ENCODE data around the gene CDC20.
A peak's percentile ranks its signal among the peaks of the same experiment; 100 is the strongest.

CDC20 gene

GRCh38 chr1:43358746-43359693 lies at the start of gene CDC20:
Gene CDC20, plus strand, starts transcription at chr1:43358981. Its CDS starts 235 bp downstream, at chr1:43359216.
- peak; percentile 99 to 100 (median 99) for DNase-seq (ENCODE audit: low read depth in 3 of 3)

GRCh38 chr1:43309405-43310025 lies 49.3 kb upstream of the CDC20 start:
- DNase-seq (ENCODE audit: low read depth in 3 of 3), result no peak

- no peak for DNase-seq (ENCODE audit: low read depth in 3 of 3)
Measured at GRCh38 chr1:43311521-43311920, 47.3 kb upstream of the CDC20 start.

GRCh38 chr1:43312212-43312623 lies 46.6 kb upstream of the CDC20 start:
- DNase-seq (ENCODE audit: low read depth in 3 of 3), result no peak

GRCh38 chr1:43312663-43313515 lies 45.9 kb upstream of the CDC20 start:
- DNase-seq (ENCODE audit: low read depth in 3 of 3), result no peak

- no peak for DNase-seq (ENCODE audit: low read depth in 3 of 3)
Measured at GRCh38 chr1:43313771-43314170, 45.0 kb upstream of the CDC20 start.

- DNase-seq (ENCODE audit: low read depth in 3 of 3), result no peak
Measured at GRCh38 chr1:43314233-43314632, 44.5 kb upstream of the CDC20 start.

- no peak for DNase-seq (ENCODE audit: low read depth in 3 of 3)
Measured at GRCh38 chr1:43315481-43315880, 43.3 kb upstream of the CDC20 start.

GRCh38 chr1:43315963-43316737 lies 42.6 kb upstream of the CDC20 start:
- DNase-seq (ENCODE audit: low read depth in 3 of 3), result no peak

- DNase-seq (ENCODE audit: low read depth in 3 of 3), result no peak
Measured at GRCh38 chr1:43316738-43317520, 41.9 kb upstream of the CDC20 start.

GRCh38 chr1:43317817-43318471 lies 40.8 kb upstream of the CDC20 start:
- no peak for DNase-seq (ENCODE audit: low read depth in 3 of 3)

- no peak for DNase-seq (ENCODE audit: low read depth in 3 of 3)
Measured at GRCh38 chr1:43318831-43319230, 40.0 kb upstream of the CDC20 start.

GRCh38 chr1:43319288-43319687 lies 39.5 kb upstream of the CDC20 start:
- DNase-seq (ENCODE audit: low read depth in 3 of 3), result no peak

GRCh38 chr1:43319766-43320165 lies 39.0 kb upstream of the CDC20 start:
- no peak for DNase-seq (ENCODE audit: low read depth in 3 of 3)

GRCh38 chr1:43321331-43321891 lies 37.4 kb upstream of the CDC20 start:
- DNase-seq (ENCODE audit: low read depth in 3 of 3), result no peak

GRCh38 chr1:43322506-43322905 lies 36.3 kb upstream of the CDC20 start:
- no peak for DNase-seq (ENCODE audit: low read depth in 3 of 3)

- no peak for DNase-seq (ENCODE audit: low read depth in 3 of 3)
Measured at GRCh38 chr1:43324810-43325209, 34.0 kb upstream of the CDC20 start.

GRCh38 chr1:43325381-43325780 lies 33.4 kb upstream of the CDC20 start:
- DNase-seq (ENCODE audit: low read depth in 3 of 3), result no peak

- DNase-seq (ENCODE audit: low read depth in 3 of 3), result no peak
Measured at GRCh38 chr1:43327549-43328292, 31.1 kb upstream of the CDC20 start.

All from stimulated activated CD4-positive, alpha-beta T cell treated with anti-CD3 and anti-CD28 coated beads, TNF-alpha, amount 100 ng/mL, for 24 hours (primary cell).